K562 (cell line): ENCODE data around the gene HOXB4. TPM values are rescaled to one million over a fixed set of nuclear protein-coding genes. Genes with fewer than 3 reads are reported as not detected.

Source experiments
- ATAC-seq: fragments of 200-7000 bp; cut with Tn5 transposase; 3 replicates; pipeline ENCODE4 v1.9.1; 2020; ENCODE audit warnings: moderate library complexity
- BruUV-seq: library from RNA; stranded (reverse); fragments of 400-500 nt; replicated peaks from 2 replicates; lab custom pipeline; 2021; lab: Mats Ljungman, UMichigan
- CTCF ChIA-PET: fragments of 300-600 bp; formaldehyde crosslinking; extraction: SDS; loops from one replicate; lab custom pipeline; 2021; ENCODE audit warnings: low intra/inter-chr PET ratio; lab: Yijun Ruan, JAX
- POLR2A ChIA-PET: fragments of 300-600, 350-650 bp; sonication (Branson Sonifier 250); formaldehyde crosslinking; extraction: SDS; loops from one replicate; lab custom pipeline; 2021; ENCODE audit warnings: antibody characterized with exemption, inconsistent platforms; lab: Yijun Ruan, JAX
- DNase-seq, 4 experiments: peaks; one replicate each; pipeline versions ENCODE4 v3.0.0 to v3.0.0-alpha.2; 2011 to 2018; ENCODE audit warnings: low spot score in 3 of 4, mixed read lengths in 3 of 4; ENCODE audit errors: extremely low read depth in 1 of 4
- FAIRE-seq: peaks from 2 replicates; lab custom pipeline; 2011; peaks lifted over from hg19 to GRCh38; lab: Jason Lieb, UNC
- H2AFZ ChIP-seq: 2 replicates; pipeline ENCODE4 v1.6.0; 2011; ENCODE audit warnings: low read depth, low read length, control low read depth, inconsistent platforms
- H3K27ac ChIP-seq: fragments of 200-600 bp; 3 replicates; pipeline ENCODE4 v1.8.0; 2011; ENCODE audit warnings: low read depth, mild to moderate bottlenecking, control low read depth, inconsistent platforms, low read length, moderate library complexity, mixed read lengths; ENCODE audit errors: extremely low read depth
- H3K27me3 ChIP-seq, 2 experiments: fragments of 300-600 bp in 1 of 2; 2 replicates in 1 of 2; 3 replicates in 1 of 2; pipeline versions ENCODE4 v1.6.0 to v1.8.0; 2011; ENCODE audit warnings: inconsistent platforms in 2 of 2, low read length in 2 of 2, mild to moderate bottlenecking in 1 of 2, mixed read lengths in 1 of 2, moderate library complexity in 1 of 2; ENCODE audit not compliant: control insufficient read depth in 2 of 2, insufficient read depth in 2 of 2
- H3K36me3 ChIP-seq: fragments of 300-600 bp; 3 replicates; pipeline ENCODE4 v1.8.0; 2011; ENCODE audit warnings: mild to moderate bottlenecking, low read length, inconsistent platforms; ENCODE audit not compliant: control insufficient read depth, insufficient read depth
- H3K4me1 ChIP-seq, 2 experiments: fragments of 200-600 bp in 1 of 2; replicated peaks in 1 of 2; 2 replicates in 1 of 2; 3 replicates in 1 of 2; pipeline versions ENCODE4 v1.5.1 to v1.8.0; 2011; ENCODE audit warnings: inconsistent platforms in 2 of 2, low read length in 2 of 2, mild to moderate bottlenecking in 1 of 2, mixed read lengths in 1 of 2, moderate library complexity in 1 of 2; ENCODE audit not compliant: control insufficient read depth in 2 of 2, insufficient read depth in 2 of 2
- H3K4me2 ChIP-seq: 2 replicates; pipeline ENCODE4 v1.6.1; 2011; ENCODE audit warnings: low read length, control low read depth, inconsistent platforms, mixed read lengths; ENCODE audit not compliant: insufficient read depth
- H3K4me3 ChIP-seq: fragments of 200-600 bp; sonication (generic), shearing (Covaris generic); 2 replicates; pipeline ENCODE4 v1.5.1; 2016; ENCODE audit warnings: control low read depth, inconsistent platforms
- H3K79me2 ChIP-seq: fragments of 200-600 bp; 3 replicates; pipeline ENCODE4 v1.8.0; 2011; ENCODE audit warnings: low read length, inconsistent platforms; ENCODE audit not compliant: control insufficient read depth, insufficient read depth
- H3K9ac ChIP-seq, 2 experiments: 2 replicates each; pipeline versions ENCODE4 v1.6.0 to v1.6.1; 2011; ENCODE audit warnings: low read depth in 2 of 2, low read length in 2 of 2, control low read depth in 1 of 2, inconsistent platforms in 1 of 2, mild to moderate bottlenecking in 1 of 2, mixed read lengths in 1 of 2; ENCODE audit not compliant: insufficient read depth in 1 of 2
- H3K9me1 ChIP-seq: one replicate; pipeline ENCODE4 v1.6.0; 2011; ENCODE audit warnings: inconsistent platforms, mild to moderate bottlenecking, low read length, moderate library complexity; ENCODE audit not compliant: control insufficient read depth, insufficient read depth
- H3K9me3 ChIP-seq: replicated peaks from 2 replicates; pipeline ENCODE4 v1.5.1; 2011; ENCODE audit warnings: low read depth, low read length, inconsistent platforms; ENCODE audit not compliant: control insufficient read depth, insufficient read depth
- H4K20me1 ChIP-seq: replicated peaks from 2 replicates; pipeline ENCODE4 v1.6.1; 2011; ENCODE audit warnings: low read length, inconsistent platforms, mixed read lengths; ENCODE audit not compliant: control insufficient read depth, insufficient read depth
- BMI1 ChIP-seq: fragments of 150-350 bp; IDR thresholded peaks from 2 replicates; pipeline ENCODE4 v1.6.1; 2014; ENCODE audit warnings: low read length
- BRF2 ChIP-seq: IDR thresholded peaks from 3 replicates; pipeline ENCODE4 v1.6.1; 2011; ENCODE audit warnings: borderline replicate concordance, mild to moderate bottlenecking; ENCODE audit not compliant: insufficient read length, insufficient read depth
- CTBP1 ChIP-seq: fragments of 450-650 bp; IDR thresholded peaks from 2 replicates; pipeline ENCODE4 v1.6.1; 2016; ENCODE audit warnings: borderline replicate concordance
- FOXA1 ChIP-seq: fragments of 450-650 bp; IDR thresholded peaks from 2 replicates; pipeline ENCODE4 v1.6.1; 2016; ENCODE audit warnings: mild to moderate bottlenecking, borderline replicate concordance
- FOXP1 ChIP-seq: sonication (generic); formaldehyde crosslinking; IDR thresholded peaks from 2 replicates; pipeline ENCODE4 v1.8.0; 2022; ENCODE audit warnings: mild to moderate bottlenecking, missing genetic modification reagents
- MLLT1 ChIP-seq, 2 experiments: fragments of 450-650 bp; IDR thresholded peaks; 2 replicates each; pipeline ENCODE4 v1.6.1; 2016
- MTF1 ChIP-seq: fragments of 250-450 bp; sonication (Bioruptor Pico); IDR thresholded peaks from 2 replicates; pipeline ENCODE4 v1.9.0; 2021; ENCODE audit warnings: moderate library complexity, mild to moderate bottlenecking, inconsistent platforms, borderline replicate concordance
- PHF21A ChIP-seq: fragments of 450-650 bp; IDR thresholded peaks from 2 replicates; pipeline ENCODE4 v1.6.1; 2017; ENCODE audit warnings: low read depth, borderline replicate concordance
- POLR2H ChIP-seq: IDR thresholded peaks from 2 replicates; pipeline ENCODE4 v1.6.1; 2016; ENCODE audit warnings: missing genetic modification characterization, low read depth, mild to moderate bottlenecking, control low read depth, missing compliant biosample characterization, moderate library complexity
- RAD21 ChIP-seq, 2 experiments: fragments of 250-450 bp in 1 of 2; fragments of 450-650 bp in 1 of 2; sonication (Bioruptor Pico) in 1 of 2; formaldehyde crosslinking in 1 of 2; IDR thresholded peaks in 1 of 2; conservative IDR thresholded peaks in 1 of 2; 2 replicates each; pipeline versions ENCODE4 v1.4.0 to v1.8.0; 2020 to 2022; ENCODE audit warnings: mild to moderate bottlenecking in 2 of 2, moderate library complexity in 1 of 2
- SAFB ChIP-seq: fragments of 200-400 bp; formaldehyde crosslinking; IDR thresholded peaks from 2 replicates; pipeline ENCODE4 v1.6.1; 2017; ENCODE audit warnings: low read depth, low read length, borderline replicate concordance
- SRSF3 ChIP-seq: fragments of 200-400 bp; formaldehyde crosslinking; IDR thresholded peaks from 2 replicates; pipeline ENCODE4 v1.6.1; 2016; ENCODE audit warnings: mild to moderate bottlenecking, low read length, moderate library complexity; ENCODE audit not compliant: insufficient read depth
- ZKSCAN1 ChIP-seq: fragments of 150-350 bp; IDR thresholded peaks from 2 replicates; pipeline ENCODE4 v1.6.1; 2016; ENCODE audit warnings: low read depth, low read length
- ZNF444 ChIP-seq: fragments of 250-450 bp; sonication (Bioruptor Pico); IDR thresholded peaks from 2 replicates; pipeline ENCODE4 v1.4.0; 2020; ENCODE audit warnings: mild to moderate bottlenecking, moderate library complexity
- WGBS: fragments of 100-300 bp; shearing (Covaris generic); methylation state at CpG from one replicate; pipeline ENCODE4 v1.1.6; 2016; ENCODE audit warnings: low coverage, mixed read lengths; ENCODE audit not compliant: insufficient coverage; ENCODE audit errors: missing lambda C conversion rate; 5-methylcytosine and 5-hydroxymethylcytosine counted together
- in situ Hi-C: fragments of 300-500 bp; cut with MboI; formaldehyde crosslinking; loops from 4 replicates; pipeline ENCODE4 v1.15.0; 2018; ENCODE audit warnings: inconsistent platforms, mixed read lengths
- intact Hi-C: fragments of 100-400 bp; cut with micrococcal nuclease; formaldehyde crosslinking; loops from 2 replicates; pipeline ENCODE4 v1.14.2; 2022
- polyA plus RNA-seq, 8 experiments: library from polyadenylated mRNA; depleted of rRNA in 4 of 8; stranded (reverse) in 5 of 8; unstranded in 3 of 8; fragments of >200 nt; fragmentation: Nextera tagmentation in 2 of 8; fragmentation: Illumina TruSeq in 1 of 8; extraction: Ambion mirVana in 2 of 8; extraction: Trizol in 1 of 8; gene quantifications; 2 replicates each; pipeline versions ENCODE4 v1.2.1 to v1.2.3, GENCODE V29; 2011 to 2014; ENCODE audit warnings: inconsistent platforms in 1 of 8, missing spikeins in 1 of 8
- total RNA-seq, 7 experiments: library from RNA; depleted of rRNA in 6 of 7; stranded (reverse); fragments of >200 nt in 6 of 7; fragmentation: Illumina TruSeq in 2 of 7; extraction: Trizol in 2 of 7; gene quantifications; 2 replicates each; pipeline versions ENCODE4 v1.2.1 to v1.2.3, GENCODE V29; 2011 to 2021; ENCODE audit warnings: low replicate concordance in 1 of 7

The HOXB4 gene
- total and polyA plus RNA-seq, 9 of the 15 experiments (the other 6 are each of a cell fraction or from before 2014, with no cell fraction given): 1.6 to 34.9 (median 14.9) TPM

- H3K36me3 ChIP-seq: peaks cover 61% of the 10 kb centered on the region
- no peaks in the 10 kb centered on the region for H3K9me1 ChIP-seq
- no TSS peak for BruUV-seq
- peaks cover 44 to 64% of the 10 kb centered on the region in 2 experiments for H3K4me1 ChIP-seq
- no peaks in the 10 kb centered on the region for H3K27me3 ChIP-seq
- DNase-seq (peak in 1 of 4 experiments; percentile 18), ATAC-seq (no peak), FAIRE-seq (no peak)
- ChIA-PET POLR2A (interaction anchor here (0.6 to 1.2 kb wide), 6 partner anchors 18 to 108 kb away, joined by 3 to 4 read pairs (median 4); partner anchors contain the start of gene HOXB5), CTCF (no interaction called here)
- no peak for TF ChIP-seq ZNF444 (CRISPR knock-in tag)
- TF ChIP-seq POLR2H (tag): no peak
- no peak for TF ChIP-seq FOXA1
- no peak for TF ChIP-seq MLLT1 (IDR thresholded peaks at IDR 0.05)
- TF ChIP-seq CTBP1: no peak
- peak in 1 of 2 experiments; percentile 4; a peak in 1 of 4 replicates for TF ChIP-seq RAD21 (CRISPR knock-in tag; conservative IDR thresholded peaks at IDR 0.05 in 1 of 2, IDR thresholded peaks at IDR 0.05 in 1 of 2)
- no peak for TF ChIP-seq SAFB
- no peak for TF ChIP-seq SRSF3
- TF ChIP-seq FOXP1 (CRISPR knock-in tag): no peak
- TF ChIP-seq BRF2: no peak
- no peak for TF ChIP-seq PHF21A
- no peak for TF ChIP-seq BMI1
- 0 out of 2 replicates have a peak, but pooled peaks have one; percentile 29 for TF ChIP-seq ZKSCAN1
- no peak for TF ChIP-seq MTF1 (CRISPR knock-in tag)
- H2AFZ ChIP-seq: no peak overlapping the region
- peak overlapping the region in 1 of 2 experiments; percentile 76; a peak in 2 of 4 replicates for H3K9ac ChIP-seq
- H3K79me2 ChIP-seq: peaks cover 98% of the 10 kb centered on the region
- peak overlapping the region; percentile 88 for H3K4me2 ChIP-seq
- H3K9me3 ChIP-seq: no peaks in the 10 kb centered on the region
- WGBS: 18% methylated on average over 7 of the region's 7 CpGs
- peak overlapping the region; percentile 95 for H3K27ac ChIP-seq
- intact Hi-C loops: no loop called here
- H3K4me3 ChIP-seq: peak overlapping the region; percentile 5; the same call in 1 of the 2 replicates
- in situ Hi-C loops: no loop called here
- no peaks in the 10 kb centered on the region; the same call in 1 of the 2 replicates for H4K20me1 ChIP-seq
These were observed 3.0 kb downstream of the HOXB4 start for GRCh38 chr17:48575066-48575582.
